NCI-H2171 (cell line): Measurements from ENCODE around the gene ARMC12.

ENCODE experiments used
- DNase-seq: peaks from one replicate; lab custom pipeline; 2025; lab: John Stamatoyannopoulos, UW

ARMC12 gene

GRCh38 chr6:35776364-35777215 is 39.8 kb downstream of the ARMC12 start, which contains the start of gene CLPSL2:
TSS of gene CLPSL2 (plus strand) at chr6:35776598. CDS start at chr6:35776619, 21 bp downstream.
- DNase-seq = peak; percentile 47

- no peak for DNase-seq
These were observed 40.7 kb downstream of the ARMC12 start for GRCh38 chr6:35777356-35778102.

- DNase-seq = no peak
These were observed 41.6 kb downstream of the ARMC12 start for GRCh38 chr6:35778437-35778836.

- DNase-seq = no peak
These were observed 43.9 kb downstream of the ARMC12 start, which contains the start of gene CLPSL1 for GRCh38 chr6:35780719-35781118. TSS of gene CLPSL1 (plus strand) at chr6:35781019. CDS start at chr6:35781111, 92 bp downstream.

- no peak for DNase-seq
These were observed 44.5 kb downstream of the ARMC12 start for GRCh38 chr6:35781290-35781689.

GRCh38 chr6:35782424-35782823 is 45.6 kb downstream of the ARMC12 start:
- no peak for DNase-seq

GRCh38 chr6:35784200-35784599 is 47.4 kb downstream of the ARMC12 start:
- no peak for DNase-seq

- no peak for DNase-seq
These were observed 49.4 kb downstream of the ARMC12 start for GRCh38 chr6:35786272-35786671.

GRCh38 chr6:35786810-35787209 is 50.0 kb downstream of the ARMC12 start:
- no peak for DNase-seq

- DNase-seq = no peak
These were observed 50.7 kb downstream of the ARMC12 start for GRCh38 chr6:35787266-35788218.

GRCh38 chr6:35788423-35788982 is 51.7 kb downstream of the ARMC12 start:
- no peak for DNase-seq

GRCh38 chr6:35790683-35791082 is 53.9 kb downstream of the ARMC12 start:
- no peak for DNase-seq

- DNase-seq = no peak
These were observed 58.0 kb downstream of the ARMC12 start for GRCh38 chr6:35794536-35795452.

- no peak for DNase-seq
These were observed 58.7 kb downstream of the ARMC12 start for GRCh38 chr6:35795453-35796071.

- no peak for DNase-seq
These were observed 59.4 kb downstream of the ARMC12 start for GRCh38 chr6:35796236-35796635.

GRCh38 chr6:35797837-35798526 is 61.1 kb downstream of the ARMC12 start:
- DNase-seq = no peak
